ENCODE measurements around the gene MORN1.

Gene MORN1

GRCh38 chr1:2409745-2410144 is 18.4 kb upstream of the MORN1 start:
- DNase-seq (ENCODE audit: low read depth), result no peak
- TF ChIP-seq, protein P1, sequence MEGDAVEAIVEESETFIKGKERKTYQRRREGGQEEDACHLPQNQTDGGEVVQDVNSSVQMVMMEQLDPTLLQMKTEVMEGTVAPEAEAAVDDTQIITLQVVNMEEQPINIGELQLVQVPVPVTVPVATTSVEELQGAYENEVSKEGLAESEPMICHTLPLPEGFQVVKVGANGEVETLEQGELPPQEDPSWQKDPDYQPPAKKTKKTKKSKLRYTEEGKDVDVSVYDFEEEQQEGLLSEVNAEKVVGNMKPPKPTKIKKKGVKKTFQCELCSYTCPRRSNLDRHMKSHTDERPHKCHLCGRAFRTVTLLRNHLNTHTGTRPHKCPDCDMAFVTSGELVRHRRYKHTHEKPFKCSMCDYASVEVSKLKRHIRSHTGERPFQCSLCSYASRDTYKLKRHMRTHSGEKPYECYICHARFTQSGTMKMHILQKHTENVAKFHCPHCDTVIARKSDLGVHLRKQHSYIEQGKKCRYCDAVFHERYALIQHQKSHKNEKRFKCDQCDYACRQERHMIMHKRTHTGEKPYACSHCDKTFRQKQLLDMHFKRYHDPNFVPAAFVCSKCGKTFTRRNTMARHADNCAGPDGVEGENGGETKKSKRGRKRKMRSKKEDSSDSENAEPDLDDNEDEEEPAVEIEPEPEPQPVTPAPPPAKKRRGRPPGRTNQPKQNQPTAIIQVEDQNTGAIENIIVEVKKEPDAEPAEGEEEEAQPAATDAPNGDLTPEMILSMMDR (IDR thresholded peaks at IDR 0.05; ENCODE audit: low read length, missing control alignments), result no peak
- H3K4me3 ChIP-seq (replicated peaks; ENCODE audit: low read depth, low read length), result no peak overlapping the region

DNA sequence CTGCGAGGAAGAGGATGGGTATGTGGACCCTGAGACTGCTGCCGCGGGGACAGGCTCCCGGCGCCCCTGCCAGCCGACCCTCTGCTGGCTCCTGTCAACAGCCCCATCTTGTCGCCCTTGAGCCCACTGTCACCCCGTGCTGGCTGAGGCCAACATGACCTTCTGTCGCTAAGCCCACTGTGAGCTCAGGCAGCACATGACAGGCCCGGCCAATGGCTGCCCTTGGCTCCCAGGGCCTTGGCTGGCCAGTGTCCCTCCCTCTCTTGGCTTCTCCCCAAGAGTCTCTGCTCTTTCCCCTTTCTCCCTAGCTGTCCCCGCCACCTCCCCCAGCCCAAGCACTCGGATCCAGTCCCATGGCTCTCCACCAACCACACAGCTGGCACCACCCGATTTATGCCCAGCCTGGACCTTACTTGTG is 17.5 kb upstream of the MORN1 start:
- no peak overlapping the region for H3K4me3 ChIP-seq (replicated peaks; ENCODE audit: low read depth, low read length)
- TF ChIP-seq, protein P1 (IDR thresholded peaks at IDR 0.05; ENCODE audit: low read length, missing control alignments), result no peak

DNA sequence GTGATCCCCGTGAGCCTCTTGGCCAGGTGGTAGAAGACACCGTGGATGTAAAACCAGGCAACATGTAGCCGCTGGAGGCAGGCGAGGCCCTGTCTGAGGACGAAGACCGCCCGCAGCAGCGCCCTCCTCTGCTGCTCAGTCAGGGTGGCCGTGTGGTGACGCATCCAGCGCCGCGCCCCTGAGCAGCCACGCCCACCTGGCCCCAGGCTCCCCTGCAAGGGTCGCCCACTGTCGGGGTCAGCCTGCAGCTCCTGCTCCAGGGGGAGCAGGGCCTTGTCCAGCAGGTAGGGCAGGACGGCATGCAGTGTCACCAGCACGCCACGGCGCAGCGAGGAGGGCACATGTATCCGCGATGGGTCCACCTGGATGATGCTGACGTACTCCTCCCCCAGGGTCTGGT is 17.1 kb upstream of the MORN1 start:
- H3K4me3 ChIP-seq (replicated peaks; ENCODE audit: low read depth, low read length), result no peak overlapping the region
- TF ChIP-seq, protein P1 (IDR thresholded peaks at IDR 0.05; ENCODE audit: low read length, missing control alignments), result no peak
- no peak for DNase-seq (ENCODE audit: low read depth)

More for the DNA sequence above, 17.5 kb upstream of the MORN1 start:
- no peak for DNase-seq (ENCODE audit: low read depth)

DNA sequence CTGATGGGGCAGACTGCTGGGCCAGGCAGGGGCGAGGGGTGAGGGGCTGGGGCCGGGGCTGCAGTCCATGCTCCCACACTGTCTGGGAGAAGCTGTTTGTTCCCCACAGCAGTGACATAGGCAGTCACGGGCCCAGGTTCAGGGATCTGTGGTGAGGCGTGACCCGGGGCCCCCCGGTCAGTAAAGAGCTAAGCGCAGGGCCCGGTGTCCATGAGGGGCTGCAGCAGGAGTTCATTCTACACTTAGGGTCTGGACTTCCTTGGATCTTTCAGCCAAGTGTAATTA is 16.6 kb upstream of the MORN1 start:
- no peak overlapping the region for H3K4me3 ChIP-seq (replicated peaks; ENCODE audit: low read depth, low read length)
- DNase-seq (ENCODE audit: low read depth), result no peak
- TF ChIP-seq, protein P1 (IDR thresholded peaks at IDR 0.05; ENCODE audit: low read length, missing control alignments), result no peak

- H3K4me3 ChIP-seq (replicated peaks; ENCODE audit: low read depth, low read length), result no peak overlapping the region
- no peak for DNase-seq (ENCODE audit: low read depth)
- TF ChIP-seq, protein P1 (IDR thresholded peaks at IDR 0.05; ENCODE audit: low read length, missing control alignments), result no peak
These were observed 16.0 kb upstream of the MORN1 start for GRCh38 chr1:2407166-2407990.

DNA sequence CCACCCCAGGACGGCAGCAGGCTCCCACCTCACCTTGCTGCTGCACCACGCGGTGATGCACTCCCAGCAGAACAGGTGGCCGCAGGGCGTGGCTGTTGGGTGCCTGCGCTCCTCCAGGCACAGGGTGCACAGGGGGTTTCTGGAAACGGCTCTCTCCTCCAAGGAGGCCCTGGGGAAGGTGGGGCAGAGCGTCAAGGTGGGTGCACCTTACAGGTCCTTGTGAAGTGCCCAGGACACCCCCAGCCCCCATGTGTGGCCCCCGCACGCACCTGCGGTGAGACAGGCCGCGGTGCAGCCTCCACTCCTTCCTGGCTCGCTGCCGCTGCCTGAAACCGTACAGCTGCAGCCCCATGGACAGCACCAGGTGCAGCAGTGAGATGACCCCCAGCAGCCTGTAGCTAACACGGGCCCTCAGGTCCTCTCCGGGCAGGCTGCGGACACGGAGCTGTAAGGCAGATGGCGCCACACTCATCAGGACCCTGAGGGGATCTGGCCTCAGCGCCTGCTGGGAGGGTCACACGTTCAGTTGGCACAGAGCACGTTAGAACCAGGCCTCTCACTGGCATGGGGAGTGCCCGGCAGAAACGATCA is 15.2 kb upstream of the MORN1 start:
- DNase-seq (ENCODE audit: low read depth), result no peak
- TF ChIP-seq, protein P1 (IDR thresholded peaks at IDR 0.05; ENCODE audit: low read length, missing control alignments), result no peak
- no peak overlapping the region for H3K4me3 ChIP-seq (replicated peaks; ENCODE audit: low read depth, low read length)
